Daoy (cell line): ENCODE data around the gene EXOC6B. TPM values are rescaled to one million over a fixed set of nuclear protein-coding genes. Genes with fewer than 3 reads are reported as not detected.
A peak's percentile ranks its signal among the peaks of the same experiment; 100 is the strongest.

Experiments used
- DNase-seq: peaks from one replicate; pipeline ENCODE4 v3.0.0-alpha.2; 2015; ENCODE audit warnings: low read depth
- total RNA-seq: library from RNA; depleted of rRNA; stranded (reverse); fragments of >200 nt; shearing (Covaris generic); gene quantifications from 2 replicates; pipeline ENCODE4 v1.2.3, GENCODE V29; 2014

The EXOC6B gene
- total RNA-seq, 1 experiment from 2014 or later = 7.6 TPM

GRCh38 chr2:72211777-72212485 lies 613.9 kb downstream of the EXOC6B start:
- DNase-seq = peak; percentile 78

- peak; percentile 61 for DNase-seq
Measured at GRCh38 chr2:72211350-72211749, 614.5 kb downstream of the EXOC6B start.

GRCh38 chr2:72210470-72210869 lies 615.4 kb downstream of the EXOC6B start:
- DNase-seq = peak; percentile 66

- no peak for DNase-seq
Measured at GRCh38 chr2:72208225-72208624, 617.6 kb downstream of the EXOC6B start.

- no peak for DNase-seq
Measured at GRCh38 chr2:72207334-72207733, 618.5 kb downstream of the EXOC6B start.

- DNase-seq = no peak
Measured at GRCh38 chr2:72205504-72205881, 620.3 kb downstream of the EXOC6B start.

- DNase-seq = no peak
Measured at GRCh38 chr2:72204786-72205503, 620.9 kb downstream of the EXOC6B start.

- DNase-seq = no peak
Measured at GRCh38 chr2:72204156-72204785, 621.6 kb downstream of the EXOC6B start.

- peak; percentile 32 for DNase-seq
Measured at GRCh38 chr2:72198532-72199241, 627.1 kb downstream of the EXOC6B start.

- no peak for DNase-seq
Measured at GRCh38 chr2:72193723-72194122, 632.1 kb downstream of the EXOC6B start.

- no peak for DNase-seq
Measured at GRCh38 chr2:72191441-72191840, 634.4 kb downstream of the EXOC6B start.

- DNase-seq = no peak
Measured at GRCh38 chr2:72185206-72185605, 640.6 kb downstream of the EXOC6B start.

GRCh38 chr2:72183466-72183865 lies 642.4 kb downstream of the EXOC6B start:
- DNase-seq = no peak

- no peak for DNase-seq
Measured at GRCh38 chr2:72183016-72183415, 642.8 kb downstream of the EXOC6B start.

- no peak for DNase-seq
Measured at GRCh38 chr2:72182547-72182946, 643.3 kb downstream of the EXOC6B start.

- no peak for DNase-seq
Measured at GRCh38 chr2:72181616-72182015, 644.2 kb downstream of the EXOC6B start.

- DNase-seq = no peak
Measured at GRCh38 chr2:72180351-72180750, 645.5 kb downstream of the EXOC6B start.

- no peak for DNase-seq
Measured at GRCh38 chr2:72178551-72178950, 647.3 kb downstream of the EXOC6B start.

- DNase-seq = no peak
Measured at GRCh38 chr2:72176281-72176680, 649.6 kb downstream of the EXOC6B start.

- no peak for DNase-seq
Measured at GRCh38 chr2:72175636-72176035, 650.2 kb downstream of the EXOC6B start.

GRCh38 chr2:72173640-72174321 lies 652.1 kb downstream of the EXOC6B start:
- peak; percentile 72 for DNase-seq

GRCh38 chr2:72172478-72172877 lies 653.4 kb downstream of the EXOC6B start:
- DNase-seq = no peak
